IMR-90 (cell line): ENCODE data around the gene TRMT10B. TPM values are rescaled to one million over a fixed set of nuclear protein-coding genes. Genes with fewer than 3 reads are reported as not detected.

Experiments
- ATAC-seq: fragments of 200-7000 bp; cut with Tn5 transposase; 2 replicates; pipeline ENCODE4 v1.9.1; 2020; ENCODE audit warnings: low read depth, mild to moderate bottlenecking, moderate library complexity
- BruUV-seq: library from RNA; stranded (reverse); fragments of 400-500 nt; replicated peaks from 2 replicates; lab custom pipeline; 2021; lab: Mats Ljungman, UMichigan
- CTCF ChIA-PET: fragments of 300-600 bp; formaldehyde crosslinking; extraction: SDS; loops from one replicate; lab custom pipeline; 2021; ENCODE audit warnings: antibody characterized with exemption; lab: Yijun Ruan, JAX
- POLR2A ChIA-PET: fragments of 300-600 bp; sonication (Branson Sonifier 250); formaldehyde crosslinking; loops from one replicate; lab custom pipeline; 2022; ENCODE audit warnings: antibody characterized with exemption; ENCODE audit not compliant: unreplicated experiment; lab: Charles Lee
- DNase-seq: peaks from one replicate; pipeline ENCODE4 v3.0.0; 2013
- H2AFZ ChIP-seq: replicated peaks from 2 replicates; pipeline ENCODE3; 2013; ENCODE audit warnings: low read length, mild to moderate bottlenecking; ENCODE audit not compliant: poor library complexity
- H2AK5ac ChIP-seq: 2 replicates; pipeline ENCODE4 v1.6.1; 2013; ENCODE audit warnings: low read depth, low read length, inconsistent platforms
- H2AK9ac ChIP-seq: replicated peaks from 2 replicates; pipeline ENCODE3; 2013; ENCODE audit warnings: mild to moderate bottlenecking, low read depth, low read length, moderate library complexity; ENCODE audit not compliant: poor library complexity
- H2BK120ac ChIP-seq: 2 replicates; pipeline ENCODE4 v1.6.1; 2013; ENCODE audit warnings: low read depth, low read length, inconsistent platforms
- H2BK15ac ChIP-seq: 3 replicates; pipeline ENCODE4 v1.6.1; 2013; ENCODE audit warnings: low read depth, low read length, inconsistent platforms
- H2BK20ac ChIP-seq: 2 replicates; pipeline ENCODE4 v1.6.1; 2013; ENCODE audit warnings: low read depth, mild to moderate bottlenecking, inconsistent platforms, low read length, moderate library complexity
- H2BK5ac ChIP-seq: 2 replicates; pipeline ENCODE4 v1.6.1; 2013; ENCODE audit warnings: mild to moderate bottlenecking, low read depth, low read length, inconsistent platforms; ENCODE audit not compliant: poor library complexity, severe bottlenecking
- H3K14ac ChIP-seq: replicated peaks from 2 replicates; pipeline ENCODE4 v1.6.1; 2013; ENCODE audit warnings: low read depth, low read length, inconsistent platforms
- H3K18ac ChIP-seq: 2 replicates; pipeline ENCODE4 v1.6.1; 2013; ENCODE audit warnings: low read depth, low read length, control low read depth
- H3K23ac ChIP-seq: 2 replicates; pipeline ENCODE4 v1.6.1; 2013; ENCODE audit warnings: low read depth, low read length, inconsistent platforms
- H3K27ac ChIP-seq: 2 replicates; pipeline ENCODE4 v1.5.1; 2013; ENCODE audit warnings: mild to moderate bottlenecking, control low read depth, low read length; ENCODE audit not compliant: insufficient read depth
- H3K27me3 ChIP-seq: 2 replicates; pipeline ENCODE4 v1.6.1; 2013; ENCODE audit warnings: low read length; ENCODE audit not compliant: control insufficient read depth, insufficient read depth
- H3K36me3 ChIP-seq: 2 replicates; pipeline ENCODE4 v1.6.1; 2013; ENCODE audit warnings: low read length, mixed read lengths; ENCODE audit not compliant: control insufficient read depth, insufficient read depth
- H3K4ac ChIP-seq: 2 replicates; pipeline ENCODE4 v1.6.1; 2013; ENCODE audit warnings: low read depth, low read length, inconsistent platforms
- H3K4me1 ChIP-seq: 2 replicates; pipeline ENCODE4 v1.6.1; 2013; ENCODE audit warnings: low read length, mixed read lengths; ENCODE audit not compliant: control insufficient read depth, insufficient read depth
- H3K4me2 ChIP-seq: 2 replicates; pipeline ENCODE4 v1.6.1; 2013; ENCODE audit warnings: low read depth, mild to moderate bottlenecking, control low read depth, low read length, moderate library complexity
- H3K4me3 ChIP-seq: 2 replicates; pipeline ENCODE4 v1.5.1; 2013; ENCODE audit warnings: low read depth, mild to moderate bottlenecking, control low read depth, low read length, moderate library complexity; ENCODE audit not compliant: insufficient read depth
- H3K56ac ChIP-seq: 2 replicates; pipeline ENCODE4 v1.6.1; 2013; ENCODE audit warnings: low read length, inconsistent platforms; ENCODE audit not compliant: insufficient read depth; ENCODE audit errors: extremely low read depth
- H3K79me1 ChIP-seq, 2 experiments: 2 replicates each; pipeline ENCODE4 v1.6.1; 2013; ENCODE audit warnings: low read length in 2 of 2, inconsistent platforms in 1 of 2, low read depth in 1 of 2
- H3K9ac ChIP-seq: 2 replicates; pipeline ENCODE4 v1.6.1; 2013; ENCODE audit warnings: low read depth, low read length, control low read depth
- H3K9me1 ChIP-seq: 2 replicates; pipeline ENCODE4 v1.6.1; 2013; ENCODE audit warnings: low read length, inconsistent platforms; ENCODE audit not compliant: insufficient read depth
- H3K9me3 ChIP-seq: 2 replicates; pipeline ENCODE4 v1.6.1; 2013; ENCODE audit warnings: low read length; ENCODE audit not compliant: control insufficient read depth, insufficient read depth
- H4K20me1 ChIP-seq: 2 replicates; pipeline ENCODE4 v1.6.1; 2013; ENCODE audit warnings: low read length, inconsistent platforms; ENCODE audit not compliant: insufficient read depth
- H4K5ac ChIP-seq: 2 replicates; pipeline ENCODE4 v1.6.1; 2013; ENCODE audit warnings: mild to moderate bottlenecking, low read depth, low read length, control low read depth
- H4K8ac ChIP-seq, 2 experiments: 2 replicates each; pipeline ENCODE4 v1.6.1; 2013; ENCODE audit warnings: low read depth in 2 of 2, low read length in 2 of 2, control low read depth in 1 of 2, inconsistent platforms in 1 of 2
- H4K91ac ChIP-seq: 2 replicates; pipeline ENCODE4 v1.6.1; 2013; ENCODE audit warnings: low read depth, low read length, inconsistent platforms; ENCODE audit not compliant: insufficient read depth
- CEBPB ChIP-seq: IDR thresholded peaks from 2 replicates; pipeline ENCODE4 v1.6.1; 2012; ENCODE audit warnings: low read depth, low read length, improper control_type of control experiment
- MXI1 ChIP-seq: IDR thresholded peaks from 2 replicates; pipeline ENCODE4 v1.6.1; 2012; ENCODE audit warnings: low read depth, mild to moderate bottlenecking, low read length, moderate library complexity, borderline replicate concordance
- RAD21 ChIP-seq: IDR thresholded peaks from 2 replicates; pipeline ENCODE4 v1.6.1; 2012; ENCODE audit warnings: low read length, improper control_type of control experiment
- RCOR1 ChIP-seq: IDR thresholded peaks from 2 replicates; pipeline ENCODE4 v1.6.1; 2012; ENCODE audit warnings: mild to moderate bottlenecking, low read length, improper control_type of control experiment; ENCODE audit not compliant: insufficient replicate concordance
- WGBS, 2 experiments: methylation state at CpG; one replicate each; pipeline versions ENCODE4 v1.1.5 to v1.1.7; 2013; ENCODE audit warnings: missing lambda C conversion rate in 2 of 2; ENCODE audit not compliant: insufficient read length in 1 of 2; ENCODE audit errors: extremely low coverage in 2 of 2; 5-methylcytosine and 5-hydroxymethylcytosine counted together
- dilution Hi-C: fragments of 300-500 bp; cut with HindIII; formaldehyde crosslinking; loops from one replicate; pipeline ENCODE4 v1.14.3; 2018; ENCODE audit warnings: low sequenced_read_pairs; ENCODE audit not compliant: unreplicated experiment
- in situ Hi-C: fragments of 300-500 bp; cut with MboI; formaldehyde crosslinking; loops from 3 replicates; pipeline ENCODE4 v1.14.3; 2019; ENCODE audit warnings: low sequenced_read_pairs, inconsistent platforms, mixed read lengths
- intact Hi-C: fragments of 100-400 bp; cut with micrococcal nuclease; formaldehyde crosslinking; loops from 2 replicates; pipeline ENCODE4 v1.10.0; 2022
- polyA plus RNA-seq, 3 experiments: library from polyadenylated mRNA; depleted of rRNA; stranded (reverse); fragments of >200 nt; gene quantifications; 2 replicates each; pipeline ENCODE4 v1.2.3, GENCODE V29; 2012; ENCODE audit warnings: low replicate concordance in 1 of 3
- total RNA-seq: library from RNA; depleted of rRNA; stranded (reverse); fragments of >200 nt; gene quantifications from 2 replicates; pipeline ENCODE4 v1.2.3, GENCODE V29; 2012
- TF ChIP-seq, protein P1 (sequence below): conservative IDR thresholded peaks from 2 replicates; pipeline ENCODE4 v1.5.1; 2012; ENCODE audit warnings: mild to moderate bottlenecking, low read depth, low read length, improper control_type of control experiment

The TRMT10B gene
- total and polyA plus RNA-seq, 2 of the 4 experiments (the other 2 are of a cell fraction): 2.3 to 4.5 TPM

DNA sequence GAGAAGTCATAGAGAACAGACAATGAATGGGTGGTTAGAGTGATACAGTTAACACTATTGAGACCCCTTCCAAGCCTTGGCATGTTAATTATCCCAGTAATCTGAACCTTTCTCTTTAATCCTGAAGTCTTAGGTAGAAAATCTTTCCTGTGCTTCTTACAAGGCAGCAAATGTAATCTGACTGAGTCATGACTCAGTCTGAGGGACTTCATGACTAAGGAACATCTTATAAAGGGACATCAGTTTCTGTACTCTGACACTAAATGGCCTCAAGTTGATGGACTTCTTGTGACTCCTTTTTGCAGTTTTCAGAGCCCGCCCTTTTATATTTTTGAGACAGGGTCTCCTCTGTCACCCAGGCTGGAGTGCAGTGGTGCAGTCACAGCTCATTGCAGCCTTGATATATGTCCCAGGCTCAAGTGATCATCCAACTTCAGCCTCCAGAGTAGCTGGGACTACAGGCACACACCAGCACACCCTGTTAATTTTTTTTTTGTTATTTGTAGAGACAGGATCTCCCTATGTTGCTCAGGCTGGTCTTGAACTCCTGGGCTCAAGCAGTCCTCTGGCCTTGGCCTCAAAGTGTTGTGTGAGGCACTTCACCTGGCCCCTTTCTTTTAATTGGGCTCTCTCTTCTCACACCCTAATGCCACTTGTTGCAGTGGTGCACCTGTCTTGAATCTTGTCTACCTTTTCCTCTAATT, 21.8 kb downstream of the TRMT10B start (continued):
- TF ChIP-seq, protein P1, sequence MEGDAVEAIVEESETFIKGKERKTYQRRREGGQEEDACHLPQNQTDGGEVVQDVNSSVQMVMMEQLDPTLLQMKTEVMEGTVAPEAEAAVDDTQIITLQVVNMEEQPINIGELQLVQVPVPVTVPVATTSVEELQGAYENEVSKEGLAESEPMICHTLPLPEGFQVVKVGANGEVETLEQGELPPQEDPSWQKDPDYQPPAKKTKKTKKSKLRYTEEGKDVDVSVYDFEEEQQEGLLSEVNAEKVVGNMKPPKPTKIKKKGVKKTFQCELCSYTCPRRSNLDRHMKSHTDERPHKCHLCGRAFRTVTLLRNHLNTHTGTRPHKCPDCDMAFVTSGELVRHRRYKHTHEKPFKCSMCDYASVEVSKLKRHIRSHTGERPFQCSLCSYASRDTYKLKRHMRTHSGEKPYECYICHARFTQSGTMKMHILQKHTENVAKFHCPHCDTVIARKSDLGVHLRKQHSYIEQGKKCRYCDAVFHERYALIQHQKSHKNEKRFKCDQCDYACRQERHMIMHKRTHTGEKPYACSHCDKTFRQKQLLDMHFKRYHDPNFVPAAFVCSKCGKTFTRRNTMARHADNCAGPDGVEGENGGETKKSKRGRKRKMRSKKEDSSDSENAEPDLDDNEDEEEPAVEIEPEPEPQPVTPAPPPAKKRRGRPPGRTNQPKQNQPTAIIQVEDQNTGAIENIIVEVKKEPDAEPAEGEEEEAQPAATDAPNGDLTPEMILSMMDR: no peak
- TF ChIP-seq RAD21: no peak

DNA sequence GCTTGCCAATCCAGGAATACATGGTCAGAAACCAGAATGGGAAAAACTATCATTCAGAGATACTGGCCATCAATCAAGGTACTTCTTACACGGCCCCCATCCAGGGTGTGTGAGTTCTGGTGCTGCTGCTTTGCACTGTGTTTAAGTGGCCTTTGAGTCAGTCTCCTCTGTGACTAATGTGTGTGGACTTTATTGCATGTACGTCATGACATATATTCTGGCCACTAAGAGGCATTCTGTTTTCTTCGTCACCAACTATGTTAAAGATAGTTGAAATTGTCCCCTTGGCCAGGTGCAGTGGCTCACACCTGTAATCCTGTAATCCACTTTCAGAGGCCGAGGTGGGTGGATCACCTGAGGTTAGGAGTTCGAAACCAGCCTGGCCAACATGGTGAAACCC, 22.7 kb downstream of the TRMT10B start:
- no peak overlapping the region for H3K23ac ChIP-seq
- no peak overlapping the region for H3K4me3 ChIP-seq
- peak overlapping the region; percentile 24 for H2BK5ac ChIP-seq
- no peak overlapping the region for H3K14ac ChIP-seq
- no peak overlapping the region for H4K8ac ChIP-seq
- H3K27me3 ChIP-seq: no peaks in the 10 kb centered on the region
- no peak overlapping the region for H3K18ac ChIP-seq
- no peaks in the 10 kb centered on the region for H3K9me3 ChIP-seq
- ChIA-PET CTCF (interaction anchor here (0.6 kb wide), 1 partner anchor 9 kb away, joined by 3 read pairs; the partner anchor contains the start of gene EXOSC3), POLR2A (no interaction called here)
- no peak overlapping the region for H4K5ac ChIP-seq
- H2BK120ac ChIP-seq: no peak overlapping the region
- intact Hi-C loops (no loop called here), in situ Hi-C loops (loop anchor here (10.0 kb wide), 1 partner anchor 292 kb away; the partner anchor contains the start of gene POLR1E), dilution Hi-C loops (no loop called here)
- no peak overlapping the region for H4K91ac ChIP-seq
- BruUV-seq: no TSS peak
- no CpG with 5 or more reads among the region's 5 CpGs for WGBS, 2 experiments
- peak; percentile 76 for ATAC-seq
- no peak overlapping the region for H2BK15ac ChIP-seq
- H3K56ac ChIP-seq: no peak overlapping the region
- H4K20me1 ChIP-seq: no peaks in the 10 kb centered on the region; the same call in 1 of the 2 replicates
- TF ChIP-seq MXI1 (no peak), CEBPB (peak; percentile 15; the same call in 1 of the 2 replicates), RCOR1 (peak; percentile 53)
- H3K4ac ChIP-seq: no peak overlapping the region
- H3K4me2 ChIP-seq: no peak overlapping the region
- no peak overlapping the region for H3K9ac ChIP-seq
- peaks cover 25% of the 10 kb centered on the region for H3K36me3 ChIP-seq
- no peak overlapping the region for H3K27ac ChIP-seq
- no peak overlapping the region for H2BK20ac ChIP-seq
- no peak overlapping the region for H2AK5ac ChIP-seq
- H2AFZ ChIP-seq: no peak overlapping the region
- no peak overlapping the region for H2AK9ac ChIP-seq
- H3K4me1 ChIP-seq: peaks cover 6% of the 10 kb centered on the region
- peaks cover 16 to 28% of the 10 kb centered on the region in 2 experiments for H3K79me1 ChIP-seq
- peaks cover 9% of the 10 kb centered on the region; the same call in 1 of the 2 replicates for H3K9me1 ChIP-seq
- peak; percentile 80 for DNase-seq
